BLaER1 treated with 17β-estradiol and CSF1 and Interleukin-3, amounts not matched to agents 10 nM and 100 nM (cell line): ENCODE data around the gene FUT8.
A peak's percentile ranks its signal among the peaks of the same experiment; 100 is the strongest.

ENCODE experiments used
- H3K27ac ChIP-seq, 11 experiments: shearing (Covaris generic); formaldehyde crosslinking; 2 replicates each; pipeline ENCODE4 v1.8.1; 2022
- H3K27me3 ChIP-seq, 11 experiments: shearing (Covaris generic); formaldehyde crosslinking; 2 replicates each; pipeline ENCODE4 v1.8.1; 2022
- H3K36me3 ChIP-seq, 11 experiments: shearing (Covaris generic); formaldehyde crosslinking; 2 replicates each; pipeline ENCODE4 v1.8.1; 2022
- H3K4me1 ChIP-seq, 10 experiments: shearing (Covaris generic); formaldehyde crosslinking; 2 replicates each; pipeline ENCODE4 v1.8.1; 2022
- H3K4me2 ChIP-seq, 11 experiments: shearing (Covaris generic); formaldehyde crosslinking; 2 replicates each; pipeline ENCODE4 v1.8.1; 2022
- H3K4me3 ChIP-seq, 10 experiments: shearing (Covaris generic); formaldehyde crosslinking; 2 replicates each; pipeline ENCODE4 v1.8.1; 2022
- H3K9ac ChIP-seq, 11 experiments: shearing (Covaris generic); formaldehyde crosslinking; 2 replicates each; pipeline ENCODE4 v1.8.1; 2022
- H3K9me3 ChIP-seq, 11 experiments: shearing (Covaris generic); formaldehyde crosslinking; replicated peaks in 1 of 11; 2 replicates each; pipeline ENCODE4 v1.8.1; 2022
- H4K20me1 ChIP-seq, 11 experiments: shearing (Covaris generic); formaldehyde crosslinking; 2 replicates each; pipeline ENCODE4 v1.8.1; 2022
- Cebpa-rat ChIP-seq, 11 experiments: shearing (Covaris generic); IDR thresholded peaks; 2 replicates each; pipeline ENCODE4 v1.8.1; 2022

The FUT8 gene

DNA sequence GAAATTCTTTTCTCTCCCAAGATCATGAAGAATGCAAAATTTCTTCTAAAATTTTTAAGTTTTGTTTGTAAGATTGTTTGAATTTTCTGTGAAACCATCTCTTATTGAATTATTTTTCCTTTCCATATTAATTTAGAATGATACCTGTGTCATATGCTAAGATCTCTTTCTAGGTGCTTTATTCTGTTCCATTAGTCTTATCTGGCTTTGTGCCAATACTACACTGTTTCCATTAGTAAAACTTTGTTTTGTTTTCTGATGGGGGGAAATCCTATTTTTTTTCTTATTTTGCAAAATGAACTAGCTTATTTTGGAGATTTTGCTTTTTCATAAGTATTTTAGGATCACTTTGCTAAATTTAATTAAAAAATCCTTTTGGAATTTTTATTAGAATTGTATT, 193.9 kb downstream of the FUT8 start:
- Histone ChIP-seq H3K4me2 (no peak overlapping the region), H3K27ac (no peak overlapping the region), H3K27me3 (no peaks in the 10 kb centered on the region), H4K20me1 (no peaks in the 10 kb centered on the region), H3K4me1 (no peaks in the 10 kb centered on the region), H3K36me3 (peaks cover 0 to 7% (median 0%) of the 10 kb centered on the region in 11 experiments; a peak in 2 of 22 replicates), H3K9me3 (peaks cover 0 to 13% (median 4%) of the 10 kb centered on the region in 11 experiments; a peak in 8 of 22 replicates), H3K4me3 (no peak overlapping the region), H3K9ac (no peak overlapping the region)
- no peak for TF ChIP-seq Cebpa-rat (IDR thresholded peaks at IDR 0.05)

DNA sequence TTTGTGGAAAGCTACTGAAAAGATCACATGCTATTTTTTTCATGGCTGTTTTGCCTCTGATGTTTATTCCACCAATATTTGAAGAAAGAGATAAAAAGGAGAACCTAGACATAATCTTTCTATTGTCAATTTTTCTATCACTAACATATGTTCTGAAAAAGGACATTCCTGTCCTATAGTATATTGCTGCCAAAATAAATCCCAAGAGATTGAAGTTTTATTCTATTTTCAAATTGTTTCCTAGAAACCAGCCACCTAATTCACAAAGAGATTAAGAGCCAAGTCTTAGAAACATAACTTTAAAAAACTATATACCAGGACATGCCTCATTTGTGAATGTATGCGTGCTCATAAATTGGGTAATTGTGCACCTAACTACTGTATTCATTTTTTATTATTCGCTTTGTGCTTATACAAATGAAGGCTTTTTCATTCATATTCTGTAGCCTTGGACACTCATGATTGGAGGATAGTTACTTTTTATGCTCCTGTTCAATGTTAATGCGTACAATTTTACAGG, 200.7 kb downstream of the FUT8 start:
- peak overlapping the region in 5 of 11 experiments; percentile 50 to 62 (median 54); a peak in 8 of 22 replicates for H3K4me2 ChIP-seq
- H3K27ac ChIP-seq, result no peak overlapping the region
- no peak overlapping the region for H3K4me3 ChIP-seq
- peaks cover 8 to 27% (median 21%) of the 10 kb centered on the region in 11 experiments; a peak in 20 of 22 replicates for H3K36me3 ChIP-seq
- no peak for TF ChIP-seq Cebpa-rat (IDR thresholded peaks at IDR 0.05)
- H3K27me3 ChIP-seq, result no peaks in the 10 kb centered on the region
- H3K9ac ChIP-seq, result no peak overlapping the region
- no peaks in the 10 kb centered on the region for H4K20me1 ChIP-seq
- H3K4me1 ChIP-seq, result peaks cover 0 to 33% (median 14%) of the 10 kb centered on the region in 10 experiments; a peak in 14 of 20 replicates
- H3K9me3 ChIP-seq, result peaks cover 0 to 26% (median 13%) of the 10 kb centered on the region in 11 experiments; a peak in 9 of 22 replicates

GRCh38 chr14:65618996-65619395, 206.5 kb downstream of the FUT8 start:
- Histone ChIP-seq H3K4me2 (no peak overlapping the region), H3K27me3 (no peaks in the 10 kb centered on the region), H3K4me3 (no peak overlapping the region), H3K9me3 (peaks cover 0 to 33% (median 14%) of the 10 kb centered on the region in 11 experiments; a peak in 13 of 22 replicates), H3K36me3 (peaks cover 21 to 62% (median 40%) of the 10 kb centered on the region in 11 experiments; a peak in 21 of 22 replicates), H4K20me1 (no peaks in the 10 kb centered on the region), H3K4me1 (peaks cover 0 to 15% (median 10%) of the 10 kb centered on the region in 10 experiments; a peak in 15 of 20 replicates), H3K9ac (no peak overlapping the region), H3K27ac (no peak overlapping the region)
- no peak for TF ChIP-seq Cebpa-rat (IDR thresholded peaks at IDR 0.05)

GRCh38 chr14:65620195-65620594, 207.7 kb downstream of the FUT8 start:
- H3K36me3 ChIP-seq, result peaks cover 21 to 62% (median 40%) of the 10 kb centered on the region in 11 experiments; a peak in 21 of 22 replicates
- no peak overlapping the region for H3K9ac ChIP-seq
- peaks cover 0 to 27% (median 11%) of the 10 kb centered on the region in 11 experiments; a peak in 13 of 22 replicates for H3K9me3 ChIP-seq
- no peaks in the 10 kb centered on the region for H4K20me1 ChIP-seq
- H3K27ac ChIP-seq, result no peak overlapping the region
- H3K27me3 ChIP-seq, result no peaks in the 10 kb centered on the region
- peaks cover 0 to 6% (median under 1%) of the 10 kb centered on the region in 10 experiments; a peak in 8 of 20 replicates for H3K4me1 ChIP-seq
- TF ChIP-seq Cebpa-rat (IDR thresholded peaks at IDR 0.05), result no peak
- H3K4me3 ChIP-seq, result no peak overlapping the region
- peak overlapping the region in 1 of 11 experiments; percentile 18; a peak in 1 of 22 replicates for H3K4me2 ChIP-seq

GRCh38 chr14:65622703-65623102, 210.2 kb downstream of the FUT8 start:
- H3K36me3 ChIP-seq, result peaks cover 12 to 54% (median 22%) of the 10 kb centered on the region in 11 experiments; a peak in 17 of 22 replicates
- H3K9me3 ChIP-seq, result peaks cover 0 to 27% (median 17%) of the 10 kb centered on the region in 11 experiments; a peak in 18 of 22 replicates
- no peak overlapping the region for H3K4me2 ChIP-seq
- no peaks in the 10 kb centered on the region for H3K27me3 ChIP-seq
- no peaks in the 10 kb centered on the region for H4K20me1 ChIP-seq
- H3K27ac ChIP-seq, result no peak overlapping the region
- no peak overlapping the region for H3K4me3 ChIP-seq
- no peak for TF ChIP-seq Cebpa-rat (IDR thresholded peaks at IDR 0.05)
- peaks cover 0 to 6% (median 0%) of the 10 kb centered on the region in 10 experiments; a peak in 1 of 20 replicates for H3K4me1 ChIP-seq
- no peak overlapping the region for H3K9ac ChIP-seq

DNA sequence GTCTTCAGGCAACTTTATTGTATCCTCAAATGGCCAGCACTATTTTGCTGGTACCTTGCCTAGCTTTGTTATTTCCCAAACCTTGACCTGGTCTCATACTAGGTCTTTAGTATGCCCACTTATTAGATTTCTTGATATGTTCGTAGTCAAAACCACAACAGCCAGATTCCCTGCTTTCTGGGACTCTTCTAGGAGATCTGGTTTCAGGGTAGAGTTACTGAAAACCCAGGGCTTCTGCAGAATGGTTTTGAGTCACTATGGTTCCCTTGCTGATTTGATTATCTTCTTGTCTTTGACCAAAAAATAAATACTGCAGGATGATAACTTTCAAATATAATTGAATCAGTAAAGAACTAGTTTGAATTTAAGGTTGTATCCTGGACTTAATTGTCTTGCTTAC, 211.2 kb downstream of the FUT8 start:
- no peak overlapping the region for H3K9ac ChIP-seq
- peaks cover 0 to 34% (median 25%) of the 10 kb centered on the region in 11 experiments; a peak in 20 of 22 replicates for H3K9me3 ChIP-seq
- peaks cover 0 to 6% (median 0%) of the 10 kb centered on the region in 10 experiments; a peak in 1 of 20 replicates for H3K4me1 ChIP-seq
- no peak overlapping the region for H3K4me2 ChIP-seq
- no peak for TF ChIP-seq Cebpa-rat (IDR thresholded peaks at IDR 0.05)
- H3K4me3 ChIP-seq, result no peak overlapping the region
- no peaks in the 10 kb centered on the region for H4K20me1 ChIP-seq
- no peaks in the 10 kb centered on the region for H3K27me3 ChIP-seq
- H3K36me3 ChIP-seq, result peaks cover 12 to 50% (median 20%) of the 10 kb centered on the region in 11 experiments; a peak in 16 of 22 replicates
- no peak overlapping the region for H3K27ac ChIP-seq

GRCh38 chr14:65627315-65627714, 214.8 kb downstream of the FUT8 start:
- Histone ChIP-seq H3K27ac (no peak overlapping the region), H3K27me3 (no peaks in the 10 kb centered on the region), H3K4me3 (no peak overlapping the region), H3K4me1 (peaks cover 0 to 29% (median 13%) of the 10 kb centered on the region in 10 experiments; a peak in 17 of 20 replicates), H3K4me2 (no peak overlapping the region), H4K20me1 (no peaks in the 10 kb centered on the region), H3K9me3 (peaks cover 6 to 49% (median 28%) of the 10 kb centered on the region in 11 experiments), H3K9ac (no peak overlapping the region), H3K36me3 (peaks cover 14 to 51% (median 24%) of the 10 kb centered on the region in 11 experiments; a peak in 21 of 22 replicates)
- no peak for TF ChIP-seq Cebpa-rat (IDR thresholded peaks at IDR 0.05)

DNA sequence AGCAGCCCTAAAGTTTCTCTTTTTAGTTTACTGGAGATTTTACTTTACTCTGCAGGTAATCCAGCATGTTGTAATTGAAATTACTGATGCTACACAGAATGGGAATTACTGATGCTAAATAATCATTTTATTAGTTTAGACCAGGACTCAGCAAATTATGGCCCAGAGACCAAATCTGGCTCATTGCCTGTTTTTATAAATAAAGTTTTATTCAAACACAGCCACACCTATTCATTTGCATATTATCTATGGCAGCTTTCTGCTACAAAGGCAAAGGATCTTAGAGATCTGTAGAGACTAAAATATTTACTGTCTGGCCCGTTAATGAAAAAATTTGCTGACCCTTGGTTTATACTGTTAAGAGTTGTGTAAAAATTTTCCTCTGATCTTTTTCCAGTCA, 216.1 kb downstream of the FUT8 start:
- Histone ChIP-seq H3K9me3 (peaks cover 17 to 59% (median 36%) of the 10 kb centered on the region in 11 experiments), H3K4me2 (no peak overlapping the region), H4K20me1 (no peaks in the 10 kb centered on the region), H3K9ac (no peak overlapping the region), H3K27ac (no peak overlapping the region), H3K4me3 (no peak overlapping the region), H3K27me3 (no peaks in the 10 kb centered on the region), H3K36me3 (peaks cover 13 to 41% (median 24%) of the 10 kb centered on the region in 11 experiments; a peak in 19 of 22 replicates), H3K4me1 (peaks cover 0 to 30% (median 13%) of the 10 kb centered on the region in 10 experiments; a peak in 17 of 20 replicates)
- TF ChIP-seq Cebpa-rat (IDR thresholded peaks at IDR 0.05), result no peak

GRCh38 chr14:65631040-65631439, 218.5 kb downstream of the FUT8 start:
- Histone ChIP-seq H3K4me2 (peak overlapping the region in 8 of 11 experiments; percentile 21 to 75 (median 45); a peak in 16 of 22 replicates), H3K4me1 (peaks cover 0 to 30% (median 13%) of the 10 kb centered on the region in 10 experiments; a peak in 17 of 20 replicates), H3K4me3 (peak overlapping the region in 1 of 10 experiments; percentile 6; a peak in 1 of 20 replicates), H3K36me3 (peaks cover 20 to 51% (median 36%) of the 10 kb centered on the region in 11 experiments; a peak in 21 of 22 replicates), H3K27ac (no peak overlapping the region), H4K20me1 (no peaks in the 10 kb centered on the region), H3K9me3 (peaks cover 32 to 78% (median 54%) of the 10 kb centered on the region in 11 experiments), H3K27me3 (no peaks in the 10 kb centered on the region), H3K9ac (no peak overlapping the region)
- no peak for TF ChIP-seq Cebpa-rat (IDR thresholded peaks at IDR 0.05)
